Neural cell (in vitro differentiated cells): ENCODE measurements around the gene ULBP1. TPM values are rescaled to one million over a fixed set of nuclear protein-coding genes. Genes with fewer than 3 reads are reported as not detected.
"Not testable (repeated sequence)": the region's sequence is repeated elsewhere in the genome, so short reads cannot be mapped to it uniquely, and the experiment has no call there.

Source experiments
- H2AFZ ChIP-seq: fragments of 200-600, 300-800 bp; sonication (generic), shearing (Covaris generic); 2 replicates; pipeline ENCODE4 v1.6.0; 2014; ENCODE audit warnings: low read depth, mild to moderate bottlenecking, antibody characterized with exemption, low read length, moderate library complexity
- H3F3A ChIP-seq: fragments of 200-600 bp; shearing (Covaris generic); 2 replicates; pipeline ENCODE4 v1.6.1; 2016; ENCODE audit warnings: mild to moderate bottlenecking, moderate library complexity, mixed read lengths, antibody characterized with exemption, low read length; ENCODE audit not compliant: insufficient read depth, poor library complexity, severe bottlenecking
- H3K27ac ChIP-seq: fragments of 200-600, 300-800 bp; sonication (generic), shearing (Covaris generic); 2 replicates; pipeline ENCODE4 v1.5.1; 2014; ENCODE audit warnings: mild to moderate bottlenecking, low read length, moderate library complexity
- H3K27me3 ChIP-seq: fragments of 300-800, 200-600 bp; sonication (generic), shearing (Covaris generic); 2 replicates; pipeline ENCODE4 v1.6.0; 2014; ENCODE audit warnings: mild to moderate bottlenecking, low read depth, low read length, moderate library complexity; ENCODE audit not compliant: insufficient read depth
- H3K36me3 ChIP-seq: fragments of 300-800, 200-600 bp; sonication (generic), shearing (Covaris generic); 2 replicates; pipeline ENCODE4 v1.5.1; 2014; ENCODE audit warnings: mild to moderate bottlenecking, antibody characterized with exemption, low read length, moderate library complexity; ENCODE audit not compliant: insufficient read depth
- H3K4me2 ChIP-seq: fragments of 300-800, 200-600 bp; sonication (generic), shearing (Covaris generic); 2 replicates; pipeline ENCODE4 v1.6.0; 2014; ENCODE audit warnings: mild to moderate bottlenecking, low read length
- H3K4me3 ChIP-seq: fragments of 300-800, 200-600 bp; sonication (generic), shearing (Covaris generic); 2 replicates; pipeline ENCODE4 v1.5.1; 2014; ENCODE audit warnings: mild to moderate bottlenecking, low read length, moderate library complexity
- H3K79me2 ChIP-seq: fragments of 200-600 bp; shearing (Covaris generic); replicated peaks from 2 replicates; pipeline ENCODE4 v1.6.0; 2014; ENCODE audit warnings: mild to moderate bottlenecking, low read length, moderate library complexity; ENCODE audit not compliant: insufficient read depth
- H3K9ac ChIP-seq: fragments of 300-800, 200-600 bp; sonication (generic), shearing (Covaris generic); 2 replicates; pipeline ENCODE4 v1.6.1; 2016; ENCODE audit warnings: mild to moderate bottlenecking, low read length, mixed read lengths
- H3K9me2 ChIP-seq: fragments of 200-600 bp; shearing (Covaris generic); 2 replicates; pipeline ENCODE4 v1.6.1; 2016; ENCODE audit warnings: mild to moderate bottlenecking, low read length, mixed read lengths; ENCODE audit not compliant: insufficient read depth
- H3K9me3 ChIP-seq: fragments of 200-600, 300-800 bp; sonication (generic), shearing (Covaris generic); 2 replicates; pipeline ENCODE4 v1.6.1; 2016; ENCODE audit warnings: mild to moderate bottlenecking, mixed run types, low read length, moderate library complexity, mixed read lengths
- H4K20me1 ChIP-seq: fragments of 200-600 bp; shearing (Covaris generic); 2 replicates; pipeline ENCODE4 v1.6.1; 2016; ENCODE audit warnings: mild to moderate bottlenecking, mixed run types; ENCODE audit not compliant: insufficient read depth
- EP300 ChIP-seq: fragments of 450-650 bp; conservative IDR thresholded peaks from 2 replicates; pipeline ENCODE4 v1.6.1; 2014; ENCODE audit warnings: antibody characterized with exemption, mild to moderate bottlenecking, moderate library complexity; ENCODE audit not compliant: poor library complexity, severe bottlenecking
- EZH2 ChIP-seq: fragments of 200-600, 300-800 bp; shearing (Covaris generic), sonication (generic); IDR thresholded peaks from 2 replicates; pipeline ENCODE4 v1.6.1; 2014; ENCODE audit warnings: antibody characterized with exemption, low read length, borderline replicate concordance, mild to moderate bottlenecking; ENCODE audit not compliant: insufficient read depth, poor library complexity, severe bottlenecking
- MXI1 ChIP-seq: fragments of 450-650 bp; conservative IDR thresholded peaks from 2 replicates; pipeline ENCODE4 v1.6.1; 2014; ENCODE audit warnings: antibody characterized with exemption, mild to moderate bottlenecking; ENCODE audit not compliant: poor library complexity, severe bottlenecking
- POLR2AphosphoS5 ChIP-seq: IDR thresholded peaks from 2 replicates; pipeline ENCODE4 v1.6.1; 2012
- RAD21 ChIP-seq: fragments of 450-650 bp; conservative IDR thresholded peaks from 2 replicates; pipeline ENCODE4 v1.6.1; 2014; ENCODE audit warnings: antibody characterized with exemption, mild to moderate bottlenecking, moderate library complexity
- REST ChIP-seq: IDR thresholded peaks from 2 replicates; pipeline ENCODE4 v1.6.1; 2012; ENCODE audit warnings: borderline replicate concordance
- SMC3 ChIP-seq: fragments of 450-650 bp; conservative IDR thresholded peaks from 2 replicates; pipeline ENCODE4 v1.6.1; 2014; ENCODE audit warnings: antibody characterized with exemption, mild to moderate bottlenecking, moderate library complexity; ENCODE audit not compliant: poor library complexity
- TAF1 ChIP-seq: IDR thresholded peaks from 2 replicates; pipeline ENCODE4 v1.6.1; 2012; ENCODE audit warnings: low read depth
- polyA plus RNA-seq: library from polyadenylated mRNA; depleted of rRNA; stranded (reverse); fragments of >200 nt; gene quantifications from 2 replicates; pipeline ENCODE4 v1.2.3, GENCODE V29; 2014
- TF ChIP-seq, protein P1 (sequence below): fragments of 450-650 bp; IDR thresholded peaks from 2 replicates; pipeline ENCODE4 v1.5.1; 2014; ENCODE audit warnings: antibody characterized with exemption, mild to moderate bottlenecking, moderate library complexity; ENCODE audit not compliant: poor library complexity, severe bottlenecking

Gene ULBP1
- polyA plus RNA-seq, 1 donor from 2014 or later, result 0.22 TPM

GRCh38 chr6:149919834-149920225 lies 43.9 kb upstream of the ULBP1 start:
- Histone ChIP-seq H3K36me3 (no peaks in the 10 kb centered on the region), H3K27me3 (peaks cover 53% of the 10 kb centered on the region), H3K9me2 (no peaks in the 10 kb centered on the region), H3K9ac (no peak overlapping the region), H3K4me3 (no peak overlapping the region), H4K20me1 (no peaks in the 10 kb centered on the region), H3K79me2 (no peaks in the 10 kb centered on the region), H3F3A (no peaks in the 10 kb centered on the region), H3K4me2 (no peak overlapping the region), H3K27ac (no peak overlapping the region), H2AFZ (no peak overlapping the region), H3K9me3 (no peaks in the 10 kb centered on the region)
- TF ChIP-seq MXI1, result no peak

- Histone ChIP-seq H3K4me3 (no peak overlapping the region), H3K27ac (no peak overlapping the region), H3K9ac (no peak overlapping the region), H3K27me3 (peaks cover 68% of the 10 kb centered on the region), H3K36me3 (no peaks in the 10 kb centered on the region), H3K9me2 (no peaks in the 10 kb centered on the region), H3K9me3 (peaks cover 1% of the 10 kb centered on the region), H3K79me2 (no peaks in the 10 kb centered on the region), H3F3A (no peaks in the 10 kb centered on the region), H4K20me1 (no peaks in the 10 kb centered on the region), H2AFZ (no peak overlapping the region), H3K4me2 (no peak overlapping the region)
- TF ChIP-seq RAD21 (no peak), EP300 (no peak), EZH2 (no peak), TAF1 (no peak), POLR2AphosphoS5 (no peak), SMC3 (no peak), REST (no peak), MXI1 (no peak)
- TF ChIP-seq, protein P1, sequence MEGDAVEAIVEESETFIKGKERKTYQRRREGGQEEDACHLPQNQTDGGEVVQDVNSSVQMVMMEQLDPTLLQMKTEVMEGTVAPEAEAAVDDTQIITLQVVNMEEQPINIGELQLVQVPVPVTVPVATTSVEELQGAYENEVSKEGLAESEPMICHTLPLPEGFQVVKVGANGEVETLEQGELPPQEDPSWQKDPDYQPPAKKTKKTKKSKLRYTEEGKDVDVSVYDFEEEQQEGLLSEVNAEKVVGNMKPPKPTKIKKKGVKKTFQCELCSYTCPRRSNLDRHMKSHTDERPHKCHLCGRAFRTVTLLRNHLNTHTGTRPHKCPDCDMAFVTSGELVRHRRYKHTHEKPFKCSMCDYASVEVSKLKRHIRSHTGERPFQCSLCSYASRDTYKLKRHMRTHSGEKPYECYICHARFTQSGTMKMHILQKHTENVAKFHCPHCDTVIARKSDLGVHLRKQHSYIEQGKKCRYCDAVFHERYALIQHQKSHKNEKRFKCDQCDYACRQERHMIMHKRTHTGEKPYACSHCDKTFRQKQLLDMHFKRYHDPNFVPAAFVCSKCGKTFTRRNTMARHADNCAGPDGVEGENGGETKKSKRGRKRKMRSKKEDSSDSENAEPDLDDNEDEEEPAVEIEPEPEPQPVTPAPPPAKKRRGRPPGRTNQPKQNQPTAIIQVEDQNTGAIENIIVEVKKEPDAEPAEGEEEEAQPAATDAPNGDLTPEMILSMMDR, result no peak
Measured at GRCh38 chr6:149921361-149921760, 42.4 kb upstream of the ULBP1 start.

- H3K79me2 ChIP-seq, H4K20me1 ChIP-seq, H3K27ac ChIP-seq, H2AFZ ChIP-seq, H3K9ac ChIP-seq, H3K9me3 ChIP-seq, H3F3A ChIP-seq, H3K4me2 ChIP-seq, H3K36me3 ChIP-seq, H3K9me2 ChIP-seq: not testable (repeated sequence)
- peak overlapping the region; percentile 66 for H3K4me3 ChIP-seq
- peaks cover 74% of the 10 kb centered on the region for H3K27me3 ChIP-seq
Measured at GRCh38 chr6:149922091-149922490, 41.7 kb upstream of the ULBP1 start.
